ENCODE results near the gene HECW1. TPM values are rescaled to one million over a fixed set of nuclear protein-coding genes. Genes with fewer than 3 reads are reported as not detected.

The HECW1 gene
- total RNA-seq, 1 donor from 2014 or later, result 0.46 TPM

GRCh38 chr7:43085992-43086391, 26.5 kb upstream of the HECW1 start:
- Histone ChIP-seq H3K27me3 (ENCODE audit: control insufficient read depth, insufficient read depth, low read length) (no peaks in the 10 kb centered on the region), H3K36me3 (ENCODE audit: control insufficient read depth, insufficient read depth, low read length) (no peaks in the 10 kb centered on the region), H3K4me3 (ENCODE audit: low read depth, low read length) (no peak overlapping the region)
- no peak for TF ChIP-seq CTCF (IDR thresholded peaks at IDR 0.05; ENCODE audit: insufficient read depth, low read length, poor library complexity, severe bottlenecking)
- no peak for DNase-seq (ENCODE audit: low read depth)

- no peak for TF ChIP-seq CTCF (IDR thresholded peaks at IDR 0.05; ENCODE audit: insufficient read depth, low read length, poor library complexity, severe bottlenecking)
- no peaks in the 10 kb centered on the region for H3K27me3 ChIP-seq (ENCODE audit: control insufficient read depth, insufficient read depth, low read length)
- H3K4me3 ChIP-seq (ENCODE audit: low read depth, low read length), result no peak overlapping the region
- H3K36me3 ChIP-seq (ENCODE audit: control insufficient read depth, insufficient read depth, low read length), result no peaks in the 10 kb centered on the region
- no peak for DNase-seq (ENCODE audit: low read depth)
Measured at GRCh38 chr7:43092819-43093218, 19.6 kb upstream of the HECW1 start.

GRCh38 chr7:43096875-43097274, 15.6 kb upstream of the HECW1 start:
- Histone ChIP-seq H3K36me3 (ENCODE audit: control insufficient read depth, insufficient read depth, low read length) (no peaks in the 10 kb centered on the region), H3K4me3 (ENCODE audit: low read depth, low read length) (no peak overlapping the region), H3K27me3 (ENCODE audit: control insufficient read depth, insufficient read depth, low read length) (no peaks in the 10 kb centered on the region)
- no peak for DNase-seq (ENCODE audit: low read depth)
- TF ChIP-seq CTCF (IDR thresholded peaks at IDR 0.05; ENCODE audit: insufficient read depth, low read length, poor library complexity, severe bottlenecking), result no peak

- Histone ChIP-seq H3K36me3 (ENCODE audit: control insufficient read depth, insufficient read depth, low read length) (no peaks in the 10 kb centered on the region), H3K4me3 (ENCODE audit: low read depth, low read length) (no peak overlapping the region), H3K27me3 (ENCODE audit: control insufficient read depth, insufficient read depth, low read length) (no peaks in the 10 kb centered on the region)
- DNase-seq (ENCODE audit: low read depth), result no peak
- TF ChIP-seq CTCF (IDR thresholded peaks at IDR 0.05; ENCODE audit: insufficient read depth, low read length, poor library complexity, severe bottlenecking), result no peak
Measured at GRCh38 chr7:43099750-43100149, 12.7 kb upstream of the HECW1 start.

- Histone ChIP-seq H3K36me3 (ENCODE audit: control insufficient read depth, insufficient read depth, low read length) (no peaks in the 10 kb centered on the region), H3K27me3 (ENCODE audit: control insufficient read depth, insufficient read depth, low read length) (no peaks in the 10 kb centered on the region), H3K4me3 (ENCODE audit: low read depth, low read length) (no peak overlapping the region)
- no peak for DNase-seq (ENCODE audit: low read depth)
- no peak for TF ChIP-seq CTCF (IDR thresholded peaks at IDR 0.05; ENCODE audit: insufficient read depth, low read length, poor library complexity, severe bottlenecking)
Measured at GRCh38 chr7:43104874-43105520, 7.5 kb upstream of the HECW1 start.

GRCh38 chr7:43105521-43106120, 6.8 kb upstream of the HECW1 start:
- no peak for DNase-seq (ENCODE audit: low read depth)

More at GRCh38 chr7:43105521-43106120, 6.8 kb upstream of the HECW1 start:
- Histone ChIP-seq H3K36me3 (ENCODE audit: control insufficient read depth, insufficient read depth, low read length) (no peaks in the 10 kb centered on the region), H3K4me3 (ENCODE audit: low read depth, low read length) (no peak overlapping the region), H3K27me3 (ENCODE audit: control insufficient read depth, insufficient read depth, low read length) (peaks cover 2% of the 10 kb centered on the region)
- no peak for TF ChIP-seq CTCF (IDR thresholded peaks at IDR 0.05; ENCODE audit: insufficient read depth, low read length, poor library complexity, severe bottlenecking)
